ENCODE measurements around the gene TTC21A.

DNA sequence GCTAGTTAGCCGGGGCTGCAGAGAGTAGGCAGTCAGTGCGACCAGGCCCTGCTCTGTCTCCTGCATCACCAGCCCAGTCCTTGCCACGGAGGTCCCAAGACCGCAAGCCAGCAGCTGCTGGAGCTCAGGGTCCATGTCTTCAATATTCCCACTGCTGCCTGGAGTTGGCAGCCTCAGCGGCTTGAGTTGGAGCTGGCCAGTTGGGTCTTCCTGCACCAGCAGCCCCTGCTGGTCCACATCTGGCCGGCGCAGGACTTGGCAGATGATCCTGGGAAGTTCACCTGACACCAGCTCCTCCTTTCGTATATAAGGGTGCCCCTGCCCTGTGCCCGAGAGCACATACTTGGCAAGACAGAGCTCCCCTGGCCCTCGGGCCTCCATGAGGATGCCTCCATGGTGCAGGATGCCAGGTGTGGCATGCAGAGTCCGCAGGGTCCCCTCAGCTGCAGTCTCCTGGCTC is 79.2 kb downstream of the TTC21A start:
- TF ChIP-seq EZH2 (IDR thresholded peaks at IDR 0.05; ENCODE audit: low read depth, unreplicated experiment), result no peak
- TF ChIP-seq, protein P1, sequence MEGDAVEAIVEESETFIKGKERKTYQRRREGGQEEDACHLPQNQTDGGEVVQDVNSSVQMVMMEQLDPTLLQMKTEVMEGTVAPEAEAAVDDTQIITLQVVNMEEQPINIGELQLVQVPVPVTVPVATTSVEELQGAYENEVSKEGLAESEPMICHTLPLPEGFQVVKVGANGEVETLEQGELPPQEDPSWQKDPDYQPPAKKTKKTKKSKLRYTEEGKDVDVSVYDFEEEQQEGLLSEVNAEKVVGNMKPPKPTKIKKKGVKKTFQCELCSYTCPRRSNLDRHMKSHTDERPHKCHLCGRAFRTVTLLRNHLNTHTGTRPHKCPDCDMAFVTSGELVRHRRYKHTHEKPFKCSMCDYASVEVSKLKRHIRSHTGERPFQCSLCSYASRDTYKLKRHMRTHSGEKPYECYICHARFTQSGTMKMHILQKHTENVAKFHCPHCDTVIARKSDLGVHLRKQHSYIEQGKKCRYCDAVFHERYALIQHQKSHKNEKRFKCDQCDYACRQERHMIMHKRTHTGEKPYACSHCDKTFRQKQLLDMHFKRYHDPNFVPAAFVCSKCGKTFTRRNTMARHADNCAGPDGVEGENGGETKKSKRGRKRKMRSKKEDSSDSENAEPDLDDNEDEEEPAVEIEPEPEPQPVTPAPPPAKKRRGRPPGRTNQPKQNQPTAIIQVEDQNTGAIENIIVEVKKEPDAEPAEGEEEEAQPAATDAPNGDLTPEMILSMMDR (conservative IDR thresholded peaks at IDR 0.05; ENCODE audit: low read depth in 2 of 2), result no peak
- TF ChIP-seq POLR2AphosphoS5 (IDR thresholded peaks at IDR 0.05; ENCODE audit: low read depth), result no peak
- TF ChIP-seq NANOG (IDR thresholded peaks at IDR 0.05; ENCODE audit: borderline replicate concordance), result no peak
- TF ChIP-seq, protein P2, sequence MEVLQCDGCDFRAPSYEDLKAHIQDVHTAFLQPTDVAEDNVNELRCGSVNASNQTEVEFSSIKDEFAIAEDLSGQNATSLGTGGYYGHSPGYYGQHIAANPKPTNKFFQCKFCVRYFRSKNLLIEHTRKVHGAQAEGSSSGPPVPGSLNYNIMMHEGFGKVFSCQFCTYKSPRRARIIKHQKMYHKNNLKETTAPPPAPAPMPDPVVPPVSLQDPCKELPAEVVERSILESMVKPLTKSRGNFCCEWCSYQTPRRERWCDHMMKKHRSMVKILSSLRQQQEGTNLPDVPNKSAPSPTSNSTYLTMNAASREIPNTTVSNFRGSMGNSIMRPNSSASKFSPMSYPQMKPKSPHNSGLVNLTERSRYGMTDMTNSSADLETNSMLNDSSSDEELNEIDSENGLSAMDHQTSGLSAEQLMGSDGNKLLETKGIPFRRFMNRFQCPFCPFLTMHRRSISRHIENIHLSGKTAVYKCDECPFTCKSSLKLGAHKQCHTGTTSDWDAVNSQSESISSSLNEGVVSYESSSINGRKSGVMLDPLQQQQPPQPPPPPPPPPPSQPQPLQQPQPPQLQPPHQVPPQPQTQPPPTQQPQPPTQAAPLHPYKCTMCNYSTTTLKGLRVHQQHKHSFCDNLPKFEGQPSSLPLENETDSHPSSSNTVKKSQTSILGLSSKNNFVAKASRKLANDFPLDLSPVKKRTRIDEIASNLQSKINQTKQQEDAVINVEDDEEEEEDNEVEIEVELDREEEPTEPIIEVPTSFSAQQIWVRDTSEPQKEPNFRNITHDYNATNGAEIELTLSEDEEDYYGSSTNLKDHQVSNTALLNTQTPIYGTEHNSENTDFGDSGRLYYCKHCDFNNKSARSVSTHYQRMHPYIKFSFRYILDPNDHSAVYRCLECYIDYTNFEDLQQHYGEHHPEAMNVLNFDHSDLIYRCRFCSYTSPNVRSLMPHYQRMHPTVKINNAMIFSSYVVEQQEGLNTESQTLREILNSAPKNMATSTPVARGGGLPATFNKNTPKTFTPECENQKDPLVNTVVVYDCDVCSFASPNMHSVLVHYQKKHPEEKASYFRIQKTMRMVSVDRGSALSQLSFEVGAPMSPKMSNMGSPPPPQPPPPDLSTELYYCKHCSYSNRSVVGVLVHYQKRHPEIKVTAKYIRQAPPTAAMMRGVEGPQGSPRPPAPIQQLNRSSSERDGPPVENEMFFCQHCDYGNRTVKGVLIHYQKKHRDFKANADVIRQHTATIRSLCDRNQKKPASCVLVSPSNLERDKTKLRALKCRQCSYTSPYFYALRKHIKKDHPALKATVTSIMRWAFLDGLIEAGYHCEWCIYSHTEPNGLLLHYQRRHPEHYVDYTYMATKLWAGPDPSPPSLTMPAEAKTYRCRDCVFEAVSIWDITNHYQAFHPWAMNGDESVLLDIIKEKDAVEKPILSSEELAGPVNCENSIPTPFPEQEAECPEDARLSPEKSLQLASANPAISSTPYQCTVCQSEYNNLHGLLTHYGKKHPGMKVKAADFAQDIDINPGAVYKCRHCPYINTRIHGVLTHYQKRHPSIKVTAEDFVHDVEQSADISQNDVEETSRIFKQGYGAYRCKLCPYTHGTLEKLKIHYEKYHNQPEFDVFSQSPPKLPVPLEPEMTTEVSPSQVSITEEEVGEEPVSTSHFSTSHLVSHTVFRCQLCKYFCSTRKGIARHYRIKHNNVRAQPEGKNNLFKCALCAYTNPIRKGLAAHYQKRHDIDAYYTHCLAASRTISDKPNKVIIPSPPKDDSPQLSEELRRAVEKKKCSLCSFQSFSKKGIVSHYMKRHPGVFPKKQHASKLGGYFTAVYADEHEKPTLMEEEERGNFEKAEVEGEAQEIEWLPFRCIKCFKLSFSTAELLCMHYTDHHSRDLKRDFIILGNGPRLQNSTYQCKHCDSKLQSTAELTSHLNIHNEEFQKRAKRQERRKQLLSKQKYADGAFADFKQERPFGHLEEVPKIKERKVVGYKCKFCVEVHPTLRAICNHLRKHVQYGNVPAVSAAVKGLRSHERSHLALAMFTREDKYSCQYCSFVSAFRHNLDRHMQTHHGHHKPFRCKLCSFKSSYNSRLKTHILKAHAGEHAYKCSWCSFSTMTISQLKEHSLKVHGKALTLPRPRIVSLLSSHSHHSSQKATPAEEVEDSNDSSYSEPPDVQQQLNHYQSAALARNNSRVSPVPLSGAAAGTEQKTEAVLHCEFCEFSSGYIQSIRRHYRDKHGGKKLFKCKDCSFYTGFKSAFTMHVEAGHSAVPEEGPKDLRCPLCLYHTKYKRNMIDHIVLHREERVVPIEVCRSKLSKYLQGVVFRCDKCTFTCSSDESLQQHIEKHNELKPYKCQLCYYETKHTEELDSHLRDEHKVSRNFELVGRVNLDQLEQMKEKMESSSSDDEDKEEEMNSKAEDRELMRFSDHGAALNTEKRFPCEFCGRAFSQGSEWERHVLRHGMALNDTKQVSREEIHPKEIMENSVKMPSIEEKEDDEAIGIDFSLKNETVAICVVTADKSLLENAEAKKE (CRISPR knock-in tag; IDR thresholded peaks at IDR 0.05), result no peak
- no peak for TF ChIP-seq JUNB (IDR thresholded peaks at IDR 0.05; ENCODE audit: unreplicated experiment)
- TF ChIP-seq ZNF331 (CRISPR knock-in tag; IDR thresholded peaks at IDR 0.05; ENCODE audit: low read depth), result no peak
- TF ChIP-seq STAT1 (IDR thresholded peaks at IDR 0.05; ENCODE audit: unreplicated experiment), result no peak
- TF ChIP-seq EZH2phosphoT487 (IDR thresholded peaks at IDR 0.05; ENCODE audit: unreplicated experiment), result no peak
- TF ChIP-seq, protein P3, sequence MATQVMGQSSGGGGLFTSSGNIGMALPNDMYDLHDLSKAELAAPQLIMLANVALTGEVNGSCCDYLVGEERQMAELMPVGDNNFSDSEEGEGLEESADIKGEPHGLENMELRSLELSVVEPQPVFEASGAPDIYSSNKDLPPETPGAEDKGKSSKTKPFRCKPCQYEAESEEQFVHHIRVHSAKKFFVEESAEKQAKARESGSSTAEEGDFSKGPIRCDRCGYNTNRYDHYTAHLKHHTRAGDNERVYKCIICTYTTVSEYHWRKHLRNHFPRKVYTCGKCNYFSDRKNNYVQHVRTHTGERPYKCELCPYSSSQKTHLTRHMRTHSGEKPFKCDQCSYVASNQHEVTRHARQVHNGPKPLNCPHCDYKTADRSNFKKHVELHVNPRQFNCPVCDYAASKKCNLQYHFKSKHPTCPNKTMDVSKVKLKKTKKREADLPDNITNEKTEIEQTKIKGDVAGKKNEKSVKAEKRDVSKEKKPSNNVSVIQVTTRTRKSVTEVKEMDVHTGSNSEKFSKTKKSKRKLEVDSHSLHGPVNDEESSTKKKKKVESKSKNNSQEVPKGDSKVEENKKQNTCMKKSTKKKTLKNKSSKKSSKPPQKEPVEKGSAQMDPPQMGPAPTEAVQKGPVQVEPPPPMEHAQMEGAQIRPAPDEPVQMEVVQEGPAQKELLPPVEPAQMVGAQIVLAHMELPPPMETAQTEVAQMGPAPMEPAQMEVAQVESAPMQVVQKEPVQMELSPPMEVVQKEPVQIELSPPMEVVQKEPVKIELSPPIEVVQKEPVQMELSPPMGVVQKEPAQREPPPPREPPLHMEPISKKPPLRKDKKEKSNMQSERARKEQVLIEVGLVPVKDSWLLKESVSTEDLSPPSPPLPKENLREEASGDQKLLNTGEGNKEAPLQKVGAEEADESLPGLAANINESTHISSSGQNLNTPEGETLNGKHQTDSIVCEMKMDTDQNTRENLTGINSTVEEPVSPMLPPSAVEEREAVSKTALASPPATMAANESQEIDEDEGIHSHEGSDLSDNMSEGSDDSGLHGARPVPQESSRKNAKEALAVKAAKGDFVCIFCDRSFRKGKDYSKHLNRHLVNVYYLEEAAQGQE (IDR thresholded peaks at IDR 0.05; ENCODE audit: unreplicated experiment), result no peak
- TF ChIP-seq CREB1 (CRISPR knock-in tag; IDR thresholded peaks at IDR 0.05; ENCODE audit: low read depth), result no peak
- no peak for TF ChIP-seq ZNF114 (CRISPR knock-in tag; IDR thresholded peaks at IDR 0.05)

Data from GM23338 (cell line).